ENCODE data around the gene SNTB2.
A peak's percentile ranks its signal among the peaks of the same experiment; 100 is the strongest.

SNTB2 gene

DNA sequence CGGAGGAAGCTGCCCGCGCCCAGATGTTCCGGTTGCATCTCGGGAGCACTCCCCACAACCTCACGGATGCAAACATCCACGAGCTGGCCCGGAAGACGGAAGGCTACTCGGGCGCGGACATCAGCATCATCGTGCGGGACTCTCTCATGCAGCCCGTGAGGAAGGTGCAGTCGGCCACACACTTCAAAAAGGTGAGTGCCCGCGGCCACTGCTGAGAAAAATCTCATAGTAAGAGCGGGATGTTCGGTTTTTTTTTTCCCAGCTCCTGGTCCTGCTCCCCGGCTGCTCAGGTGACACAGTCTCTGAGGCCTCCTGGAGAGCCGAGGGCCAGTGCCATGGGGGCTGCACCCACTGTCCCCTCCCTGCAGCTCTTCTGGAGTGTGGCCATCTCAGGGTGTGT lies 134.1 kb downstream of the SNTB2 start:
- no peak for DNase-seq

DNA sequence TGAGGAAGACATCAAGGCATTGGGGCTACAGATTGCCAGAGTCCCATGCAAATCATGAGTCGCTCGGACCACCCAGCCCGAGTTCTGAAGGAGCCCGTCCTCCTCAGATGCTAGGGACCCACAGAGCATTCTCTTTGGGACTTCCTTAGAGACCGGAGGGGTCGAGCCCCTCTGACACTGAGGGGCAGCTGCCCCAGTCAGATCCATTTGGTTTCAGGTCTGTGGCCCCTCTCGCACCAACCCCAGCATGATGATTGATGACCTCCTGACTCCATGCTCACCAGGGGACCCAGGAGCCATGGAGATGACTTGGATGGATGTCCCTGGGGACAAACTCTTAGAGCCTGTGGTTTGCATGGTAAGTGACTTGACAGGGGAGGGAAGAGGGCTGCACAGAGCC lies 135.4 kb downstream of the SNTB2 start:
- no peak for DNase-seq

DNA sequence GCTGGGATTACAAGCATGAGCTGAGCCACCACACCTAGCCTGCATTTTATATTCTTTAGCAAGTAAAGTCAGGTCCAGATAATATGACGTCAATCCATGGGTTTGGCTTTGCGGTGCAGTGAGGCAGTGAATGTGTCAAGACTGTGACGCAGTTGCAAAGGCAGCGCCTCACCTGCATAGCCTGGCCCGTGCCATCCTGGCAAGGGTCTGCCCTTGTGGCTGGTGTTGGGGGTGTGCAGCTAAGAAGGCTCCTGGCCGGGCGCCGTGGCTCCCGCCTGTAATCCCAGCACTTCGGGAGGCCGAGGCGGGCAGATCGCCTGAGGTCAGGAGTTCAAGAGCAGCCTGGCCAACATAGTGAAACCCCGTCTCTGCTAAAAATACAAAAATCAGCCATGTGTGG lies 136.5 kb downstream of the SNTB2 start:
- DNase-seq = no peak

DNA sequence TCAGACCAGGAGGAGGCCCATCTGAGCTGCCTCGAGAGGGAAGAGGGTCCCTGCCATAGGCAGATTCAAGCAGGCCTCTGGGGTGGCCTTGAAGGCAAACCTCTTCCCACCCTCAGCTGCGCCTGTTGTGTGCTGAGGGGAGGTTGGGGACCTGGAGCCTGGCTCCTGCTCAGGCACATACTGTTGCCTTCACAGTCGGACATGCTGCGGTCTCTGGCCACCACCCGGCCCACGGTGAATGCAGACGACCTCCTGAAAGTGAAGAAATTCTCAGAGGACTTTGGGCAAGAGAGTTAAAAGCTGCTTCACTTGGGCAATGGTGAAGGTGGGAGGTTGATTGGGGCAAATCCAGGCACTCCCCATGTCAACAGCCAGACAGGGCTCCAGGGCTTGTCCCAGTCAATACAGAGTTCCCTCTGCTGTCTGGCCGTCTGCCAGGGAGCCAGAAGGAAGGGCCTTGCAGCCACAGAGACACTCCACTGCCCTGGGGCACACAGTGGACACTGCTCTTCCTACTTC lies 137.1 kb downstream of the SNTB2 start:
- no peak for DNase-seq

DNA sequence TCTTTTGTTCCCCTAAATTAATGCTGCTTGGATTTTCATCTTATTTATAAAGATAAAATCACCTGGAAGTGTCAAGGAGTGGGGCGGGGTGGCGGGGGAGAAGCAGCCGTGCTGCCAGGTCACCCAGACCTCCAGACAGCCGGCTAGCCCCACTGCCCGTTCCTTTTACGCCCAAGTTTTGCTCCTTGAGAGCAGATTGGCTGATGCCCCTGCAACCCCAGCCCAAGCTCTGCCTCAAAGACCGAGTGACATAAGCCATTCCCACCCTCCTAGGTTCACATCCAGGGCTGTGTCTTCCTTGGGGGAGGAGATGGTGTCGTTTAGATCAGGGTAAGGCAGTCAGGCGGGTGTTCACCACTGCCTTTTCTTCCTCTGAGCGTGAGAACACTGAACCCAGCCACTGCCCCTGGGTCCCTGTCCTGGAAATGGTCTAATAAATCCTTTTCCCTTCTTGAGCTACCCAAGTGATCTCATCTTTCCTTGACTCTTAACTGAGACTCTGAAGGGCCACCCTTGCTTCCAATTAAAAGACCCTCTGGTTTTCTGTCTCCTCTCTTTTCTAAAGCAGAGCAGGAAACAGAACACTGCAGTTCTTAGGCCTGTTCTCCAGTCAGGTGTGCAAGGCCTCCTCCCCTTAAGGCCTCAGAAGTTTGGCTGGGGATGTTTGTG lies 137.8 kb downstream of the SNTB2 start:
- DNase-seq = no peak

DNA sequence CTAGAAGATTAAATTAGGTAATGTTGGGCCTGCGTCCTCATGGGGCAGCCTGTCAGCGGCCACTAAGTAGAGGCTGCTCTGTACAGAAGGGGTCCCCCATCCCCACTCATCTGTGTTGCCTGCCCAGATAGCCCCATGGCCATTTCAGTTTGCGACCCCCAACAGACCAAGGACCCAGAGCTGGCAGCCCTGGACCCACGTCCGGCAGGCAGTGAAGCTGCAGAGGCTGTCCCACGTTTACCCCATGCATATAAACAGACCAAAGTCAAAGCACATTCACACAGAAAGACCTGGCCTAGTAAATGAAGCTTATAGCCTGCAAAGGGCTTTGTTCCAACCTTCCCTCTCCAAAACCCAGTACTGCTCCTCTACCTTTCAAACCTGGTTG lies 138.8 kb downstream of the SNTB2 start:
- no peak for DNase-seq

DNA sequence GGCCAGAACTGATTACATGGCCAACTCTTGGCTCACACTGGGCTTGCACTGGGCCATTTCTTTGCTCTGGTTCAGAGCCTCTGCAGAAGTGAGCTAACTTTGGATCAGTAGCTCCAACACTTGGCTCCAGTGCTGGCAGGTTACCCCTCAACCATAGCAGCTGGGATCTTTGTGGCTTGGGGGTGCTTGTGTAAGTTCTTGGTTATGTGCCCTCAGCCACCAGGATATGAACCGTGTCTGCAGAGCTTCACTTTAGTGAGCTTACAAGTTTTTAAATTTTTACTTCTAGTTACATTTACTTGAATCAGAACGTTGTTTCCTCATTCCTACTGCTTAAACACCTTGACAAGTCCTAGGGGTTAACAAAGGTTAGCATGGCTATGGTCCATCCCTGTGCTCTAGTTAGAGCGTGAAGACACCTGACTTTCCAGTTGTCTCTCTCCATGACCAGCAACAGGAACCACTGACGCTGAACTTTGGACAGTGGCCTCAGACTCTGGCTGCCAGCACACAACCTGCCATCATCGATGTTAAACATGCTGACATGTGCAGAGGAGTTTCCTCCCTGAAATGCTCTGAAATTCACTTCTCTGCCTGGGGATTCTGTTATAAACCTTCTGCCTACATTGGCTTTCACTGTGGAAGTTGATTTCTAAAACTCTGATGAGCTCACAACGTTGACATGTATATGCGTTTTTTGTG lies 139.4 kb downstream of the SNTB2 start:
- no peak for DNase-seq

DNA sequence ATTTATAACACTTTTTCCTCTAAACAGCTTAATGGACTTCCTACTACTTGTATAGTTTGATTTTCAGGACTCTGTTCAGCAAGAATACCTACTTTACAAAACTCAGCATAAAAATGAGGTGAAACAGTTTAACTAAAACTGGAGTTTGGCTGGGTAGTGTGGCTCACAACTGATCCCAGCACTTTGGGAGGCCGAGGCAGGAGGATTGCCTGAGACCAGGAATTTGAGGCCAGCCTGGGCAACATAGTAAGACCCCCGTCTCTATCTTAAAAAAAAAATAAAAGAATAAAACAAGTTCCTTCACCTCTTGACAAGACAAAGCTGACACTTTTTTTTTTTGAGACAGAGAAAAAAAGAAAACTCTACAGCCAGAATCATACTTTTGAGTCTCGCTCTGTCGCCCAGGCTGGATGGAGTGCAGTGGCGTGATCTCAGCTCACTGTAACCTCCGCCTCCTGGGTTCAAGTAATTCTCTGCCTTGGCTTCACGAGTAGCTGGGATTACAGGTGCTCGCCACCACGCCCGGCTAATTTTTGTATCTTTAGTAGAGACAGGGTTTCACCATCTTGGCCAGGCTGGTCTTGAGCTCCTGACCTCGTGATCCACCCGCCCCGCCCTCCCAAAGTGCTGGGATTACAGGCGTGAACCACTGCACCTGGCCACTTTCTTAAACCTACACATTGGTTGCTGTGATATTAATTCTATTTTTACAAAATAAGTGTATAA lies 140.8 kb downstream of the SNTB2 start:
- DNase-seq = no peak

DNA sequence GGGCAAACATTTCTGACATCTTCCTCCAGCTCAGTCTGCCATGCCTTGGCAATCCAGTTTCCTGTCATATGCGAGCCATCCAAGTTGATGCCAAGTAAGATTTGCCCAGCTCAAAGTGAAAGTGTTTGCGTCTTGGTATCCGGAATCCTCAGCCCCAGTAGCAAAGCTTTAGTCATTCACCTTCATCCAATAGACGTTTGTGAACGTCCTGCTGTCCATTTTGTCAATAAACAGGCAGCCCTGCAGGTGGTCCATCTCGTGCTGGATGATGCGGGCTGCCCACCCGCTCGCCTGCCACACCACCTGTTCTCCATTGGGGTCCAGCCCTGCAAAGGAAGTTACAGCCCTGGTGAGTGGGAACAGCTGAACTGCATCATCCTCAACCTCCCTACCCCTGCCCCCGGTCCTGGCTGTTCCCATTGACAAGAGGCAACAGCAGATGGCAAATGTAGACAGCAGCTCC lies 141.9 kb downstream of the SNTB2 start:
- DNase-seq = no peak

DNA sequence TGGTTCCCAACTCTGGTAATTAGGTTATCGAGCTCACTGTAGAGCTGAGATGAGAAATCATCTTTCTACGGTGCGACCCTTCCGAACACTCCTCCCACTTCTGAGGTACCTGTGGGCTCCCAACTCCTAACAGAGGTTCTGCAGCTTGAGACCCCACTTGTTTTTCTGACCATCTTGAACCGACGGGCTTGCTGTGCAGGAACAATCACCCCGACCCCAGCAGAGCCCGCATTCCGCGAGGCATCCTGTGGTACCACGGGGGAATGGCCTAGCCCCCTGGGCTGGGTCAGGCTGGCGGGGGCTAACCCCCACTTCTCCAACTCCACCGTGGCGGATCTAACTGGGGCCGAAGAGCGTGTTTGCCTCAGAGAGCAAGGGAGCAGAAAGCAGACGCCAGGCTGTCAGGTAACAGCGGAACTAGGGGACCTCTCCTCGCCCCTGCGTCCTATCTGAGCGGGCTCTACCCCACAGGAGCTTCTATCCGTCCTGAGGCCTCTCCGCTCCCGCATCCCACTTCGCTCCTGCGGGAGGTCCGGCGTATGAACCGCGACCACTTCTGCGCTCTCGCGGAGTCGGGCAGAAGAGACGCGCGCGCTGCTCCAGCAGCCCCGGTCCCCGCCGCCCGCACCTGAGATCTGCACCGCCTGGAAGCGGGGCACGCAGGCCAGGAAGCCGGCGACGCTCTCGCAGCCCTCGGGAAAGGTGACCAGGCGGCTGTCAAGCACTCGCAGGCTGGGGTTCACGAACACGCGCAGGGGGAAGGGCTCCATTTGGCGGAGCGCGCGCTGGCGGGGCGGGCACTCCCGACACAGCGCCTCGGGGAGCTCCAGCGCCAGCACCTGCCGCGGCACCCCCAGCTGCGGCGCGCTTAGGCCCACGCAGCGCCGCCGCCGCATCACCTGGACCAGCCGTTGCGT lies 142.7 kb downstream of the SNTB2 start:
- peak; percentile 54 for DNase-seq

DNA sequence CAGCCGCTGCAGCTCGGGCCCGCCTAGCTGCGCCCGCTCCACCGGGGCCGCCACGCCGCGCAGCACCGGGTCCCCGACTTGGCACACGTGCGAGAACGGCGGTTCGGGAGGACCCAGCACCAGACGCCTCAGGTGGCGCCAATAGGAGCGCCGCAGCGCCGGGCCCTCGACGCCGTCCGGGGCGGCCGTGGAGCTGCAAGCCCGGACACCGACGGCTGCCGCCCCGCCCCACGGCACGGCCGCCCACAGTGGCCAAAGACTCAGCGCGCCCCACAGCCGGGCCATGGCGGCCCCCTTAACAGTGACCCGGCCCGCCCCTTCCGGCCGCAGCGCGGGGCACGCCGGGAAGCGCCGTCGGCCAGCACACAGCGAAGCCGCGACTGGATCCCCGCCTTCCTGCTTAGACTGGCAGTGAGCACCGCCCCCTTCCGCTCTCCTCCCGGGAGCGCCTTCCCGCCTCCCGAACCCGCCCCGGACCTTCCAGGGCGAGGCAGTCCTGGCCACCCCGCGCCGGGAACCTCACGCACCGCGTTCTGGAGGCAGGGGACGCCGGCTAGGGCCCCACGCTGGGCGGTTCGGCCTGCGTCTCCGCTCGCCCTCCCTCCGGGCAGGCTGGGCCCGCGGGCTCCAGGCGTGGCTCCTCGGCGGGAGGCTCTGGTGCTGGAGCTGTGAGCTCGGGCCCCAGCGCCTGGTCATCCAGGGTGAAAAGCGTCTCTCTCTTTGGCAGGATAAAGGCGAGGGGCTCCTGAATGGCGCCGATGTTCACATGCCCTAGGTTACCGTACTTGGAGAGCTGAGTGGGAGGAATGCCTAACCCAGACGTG lies 143.5 kb downstream of the SNTB2 start, which contains the start of gene PDF:
Gene PDF (minus strand): TSS at position 303 of the 824 bp plus-strand sequence. CDS start 18 bp downstream, at position 285.
- DNase-seq = peak; percentile 87

DNA sequence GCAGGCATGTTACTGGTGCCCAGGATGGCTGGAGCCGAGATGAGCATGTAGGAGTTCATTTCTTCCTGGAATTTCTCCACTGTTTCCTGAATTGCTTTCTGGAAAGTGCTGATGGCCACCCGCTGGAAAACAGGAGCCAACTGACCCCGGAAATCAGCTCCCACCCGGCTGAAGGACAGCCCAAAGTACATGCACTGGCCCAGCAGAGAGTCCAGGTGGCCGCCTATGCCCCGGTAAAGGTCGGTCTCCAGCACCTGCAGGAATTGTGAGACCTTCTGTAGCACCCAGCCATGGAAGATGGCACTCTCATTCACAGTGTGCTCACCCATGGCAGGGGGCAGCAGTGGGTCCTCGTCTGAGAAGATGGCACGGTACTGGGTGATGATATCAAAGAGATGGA lies 147.7 kb downstream of the SNTB2 start:
- DNase-seq = no peak

DNA sequence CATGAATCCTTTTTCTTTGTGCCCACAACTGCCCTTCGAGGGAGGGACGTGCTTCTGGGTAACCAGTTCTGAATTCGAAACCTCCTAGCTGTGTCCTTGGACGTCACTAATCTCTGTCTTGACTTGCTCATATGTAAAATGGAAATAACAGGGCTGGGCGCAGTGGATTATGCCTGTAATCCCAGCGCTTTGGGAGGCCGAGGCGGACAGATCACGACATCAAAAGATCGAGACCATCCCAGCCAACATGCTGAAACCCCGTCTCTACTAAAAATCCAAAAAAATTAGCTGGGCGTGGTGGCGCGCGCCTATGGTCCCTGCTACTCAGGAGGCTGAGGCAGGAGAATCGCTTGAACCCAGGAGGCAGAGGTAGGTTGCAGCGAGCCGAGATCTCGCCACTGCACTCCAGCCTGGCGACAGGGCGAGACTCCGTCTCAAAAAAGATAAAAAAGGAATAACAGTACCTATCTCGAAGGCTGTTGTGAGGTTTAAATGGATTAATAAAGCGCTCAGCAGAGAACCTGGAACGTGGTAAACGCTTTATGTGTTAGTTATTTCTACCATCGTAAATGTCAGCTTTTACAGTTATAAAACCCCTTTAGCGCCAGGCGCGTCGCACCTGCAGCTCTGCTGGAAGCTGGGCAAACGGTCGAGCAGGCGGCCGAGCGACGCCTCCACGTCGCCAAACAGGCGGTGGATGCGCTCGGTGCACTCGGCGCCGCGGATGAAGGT lies 151.8 kb downstream of the SNTB2 start:
- DNase-seq = no peak

DNA sequence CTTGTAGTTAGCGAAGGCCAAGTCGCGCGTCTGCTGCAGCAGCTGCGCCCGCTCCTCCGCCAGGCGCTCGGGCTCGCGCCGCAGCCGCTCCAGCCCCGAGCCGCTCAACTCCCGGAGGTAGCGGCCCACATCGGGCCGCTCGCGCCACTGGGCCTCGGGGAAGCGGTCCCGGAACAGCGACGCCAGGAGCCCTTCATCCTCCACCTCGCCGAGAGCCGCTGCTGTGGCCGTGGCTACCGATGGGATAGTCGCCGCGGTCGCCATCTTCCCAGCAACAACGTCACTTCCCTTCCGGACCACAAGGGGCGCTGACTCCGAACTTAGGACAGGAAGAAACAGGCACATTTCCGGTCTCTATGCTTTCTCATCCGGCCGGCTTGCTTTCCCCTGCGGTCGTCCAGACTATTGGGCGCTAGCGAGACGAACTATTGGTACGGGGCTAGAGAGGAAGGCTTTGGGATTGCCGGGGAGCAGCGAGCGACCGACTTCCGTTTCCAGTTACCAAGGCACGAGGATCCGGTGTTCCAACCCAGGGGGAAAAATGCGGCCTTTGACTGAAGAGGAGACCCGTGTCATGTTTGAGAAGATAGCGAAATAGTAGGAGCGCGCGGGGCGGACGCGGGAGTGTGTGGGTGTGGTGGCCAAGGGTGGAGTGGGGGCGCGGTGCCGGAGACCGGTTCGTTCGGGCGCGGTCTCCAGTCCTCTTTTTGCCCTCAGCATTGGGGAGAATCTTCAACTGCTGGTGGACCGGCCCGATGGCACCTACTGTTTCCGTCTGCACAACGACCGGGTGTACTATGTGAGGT lies 152.5 kb downstream of the SNTB2 start, which contains the start of the genes COG8 and NIP7:
Gene COG8 (minus strand): TSS at position 276 of the 806 bp plus-strand sequence. CDS start 12 bp downstream, at position 264.
Gene NIP7 (plus strand): TSS at position 484 of the 806 bp plus-strand sequence. CDS start 58 bp downstream, at position 542.
- DNase-seq = peak; percentile 92

DNA sequence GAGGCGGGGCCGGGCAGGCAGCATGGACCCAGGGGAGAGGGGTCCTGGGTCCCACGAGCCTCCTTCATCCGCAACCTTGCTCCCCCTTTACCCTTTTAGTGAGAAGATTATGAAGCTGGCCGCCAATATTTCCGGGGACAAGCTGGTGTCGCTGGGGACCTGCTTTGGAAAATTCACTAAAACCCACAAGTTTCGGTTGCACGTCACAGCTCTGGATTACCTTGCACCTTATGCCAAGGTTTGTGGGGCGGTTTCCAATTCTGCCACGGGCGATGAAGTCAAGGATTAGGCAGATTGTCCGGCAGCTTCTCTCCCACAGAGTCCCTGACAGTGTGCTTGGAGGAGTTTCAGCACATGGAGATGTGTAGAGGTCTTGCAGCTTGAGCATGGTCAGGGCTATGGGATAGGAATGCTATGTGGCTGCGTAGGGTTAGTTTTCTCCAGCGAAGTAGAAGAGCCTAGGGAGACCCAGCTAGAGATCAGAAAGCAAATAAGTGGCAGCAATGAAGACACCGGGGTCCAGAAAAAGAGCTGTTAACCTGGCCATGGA lies 153.2 kb downstream of the SNTB2 start:
- DNase-seq = no peak

DNA sequence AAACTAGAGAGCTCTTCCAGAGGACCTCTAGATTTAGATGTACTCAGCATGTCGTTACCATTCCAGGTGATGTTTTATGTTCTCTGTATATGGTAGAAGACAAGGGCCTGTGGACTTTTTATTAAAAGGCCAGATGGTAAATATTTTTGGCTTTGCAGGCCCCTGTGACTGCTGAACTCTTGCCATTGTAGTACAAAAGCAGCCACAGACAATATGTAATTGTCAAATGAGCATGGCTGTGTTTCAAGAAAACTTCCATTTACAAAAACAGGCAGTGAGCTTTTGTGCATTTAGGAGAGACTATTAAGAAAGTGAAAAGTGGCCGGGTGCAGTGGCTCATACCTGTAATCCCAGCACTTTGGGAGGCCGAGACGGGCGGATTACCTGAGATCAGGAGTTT lies 157.2 kb downstream of the SNTB2 start:
- DNase-seq = no peak

DNA sequence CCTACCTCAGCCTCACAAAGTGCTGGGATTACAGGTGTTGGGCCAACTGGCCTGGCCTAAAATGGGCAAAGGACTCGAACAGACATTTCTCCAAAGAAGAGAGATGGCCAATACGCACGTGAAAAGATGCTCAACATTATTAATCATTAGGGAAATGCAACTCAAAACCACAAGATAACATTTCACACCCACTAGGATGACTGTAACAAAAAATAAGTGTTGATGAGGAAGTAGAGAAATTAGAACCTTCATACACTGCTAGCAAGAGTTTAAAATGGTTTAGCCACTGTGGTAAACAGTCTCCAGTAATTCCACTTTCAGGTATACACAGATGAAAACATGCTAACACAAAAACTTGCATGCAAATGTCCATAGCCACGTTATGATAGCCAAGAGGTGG lies 159.0 kb downstream of the SNTB2 start:
- no peak for DNase-seq

DNA sequence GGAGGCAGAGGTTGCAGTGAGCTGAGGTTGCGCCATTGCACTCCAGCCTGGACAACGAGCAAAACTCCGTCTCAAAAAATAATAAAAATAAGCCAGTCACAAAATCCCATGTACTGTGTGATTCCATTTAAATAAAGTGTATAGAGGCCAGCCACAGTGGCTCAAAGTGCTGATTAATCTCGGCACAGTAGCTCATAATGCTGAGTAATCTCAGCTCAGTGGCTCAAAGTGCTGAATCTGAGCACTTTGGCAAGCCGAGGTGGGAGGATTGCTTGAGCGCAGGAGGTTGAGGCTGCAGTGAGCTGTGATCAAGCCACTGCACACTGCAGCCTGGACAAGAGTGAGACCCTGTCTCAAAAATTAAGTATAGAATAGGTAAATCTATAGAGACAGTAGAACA lies 159.7 kb downstream of the SNTB2 start:
- no peak for DNase-seq

DNA sequence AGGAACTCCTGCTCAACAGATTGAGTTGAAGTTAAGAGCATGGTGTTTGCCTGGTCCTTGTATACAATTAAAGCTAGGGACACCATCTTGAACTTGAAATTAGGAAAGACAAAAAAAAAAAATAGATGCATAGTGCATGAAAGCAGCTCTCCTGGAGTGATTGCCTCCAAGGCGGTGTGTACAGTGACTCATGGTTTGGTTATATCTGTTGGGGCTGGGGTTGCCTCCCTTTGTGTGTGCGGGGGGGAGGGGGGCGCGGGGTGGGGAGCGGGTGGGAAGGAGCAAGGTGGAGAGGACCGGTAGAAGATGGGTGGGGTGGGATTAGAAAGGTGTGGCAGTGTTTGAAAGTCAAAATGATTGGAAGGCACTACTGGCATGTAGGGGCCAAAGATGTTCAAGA lies 161.3 kb downstream of the SNTB2 start:
- DNase-seq = no peak

Measured in CD4-positive, alpha-beta T cell treated with Interleukin-6 for 4 hours (primary cell).